HepG2 (cell line): ENCODE data around the gene TSPYL6. TPM values are rescaled to one million over a fixed set of nuclear protein-coding genes. Genes with fewer than 3 reads are reported as not detected.

ENCODE experiments used
- CBX2 ChIP-seq, 2 experiments: fragments of 200-600 bp in 1 of 2; sonication (generic); formaldehyde crosslinking in 1 of 2; IDR thresholded peaks; 2 replicates each; pipeline versions ENCODE4 v1.7.0 to v1.8.1; 2018 to 2022; ENCODE audit warnings: low read depth in 2 of 2, low read length in 1 of 2, mild to moderate bottlenecking in 1 of 2, missing genetic modification reagents in 1 of 2
- CREM ChIP-seq, 2 experiments: sonication (generic) in 1 of 2; formaldehyde crosslinking in 1 of 2; IDR thresholded peaks; 2 replicates each; pipeline versions ENCODE4 v1.4.0 to v1.6.1; 2016 to 2020; ENCODE audit warnings: antibody characterized with exemption in 1 of 2, mild to moderate bottlenecking in 1 of 2, missing genetic modification reagents in 1 of 2
- FOXK2 ChIP-seq: fragments of 450-650 bp; IDR thresholded peaks from 2 replicates; pipeline ENCODE4 v1.6.1; 2016
- MXD4 ChIP-seq: IDR thresholded peaks from 2 replicates; pipeline ENCODE4 v1.6.1; 2016; ENCODE audit warnings: mild to moderate bottlenecking, missing biosample characterization, missing genetic modification reagents
- NBN ChIP-seq: fragments of 450-650 bp; conservative IDR thresholded peaks from 2 replicates; pipeline ENCODE4 v1.6.1; 2017
- RFXANK ChIP-seq: IDR thresholded peaks from 2 replicates; pipeline ENCODE4 v1.6.1; 2016
- RORA ChIP-seq: sonication (generic); formaldehyde crosslinking; IDR thresholded peaks from 2 replicates; pipeline ENCODE4 v1.5.0; 2020; ENCODE audit warnings: mild to moderate bottlenecking, missing genetic modification reagents, moderate library complexity
- RXRB ChIP-seq: IDR thresholded peaks from 2 replicates; pipeline ENCODE4 v1.6.1; 2016; ENCODE audit warnings: borderline replicate concordance, missing genetic modification reagents, missing compliant biosample characterization
- TCF7L2 ChIP-seq: IDR thresholded peaks from 2 replicates; pipeline ENCODE4 v1.6.1; 2011; ENCODE audit warnings: mild to moderate bottlenecking, low read depth, low read length, moderate library complexity
- ZEB1 ChIP-seq: IDR thresholded peaks from 2 replicates; pipeline ENCODE4 v1.6.1; 2012; ENCODE audit warnings: mild to moderate bottlenecking, low read depth, inconsistent platforms; ENCODE audit not compliant: insufficient replicate concordance
- ZNF318 ChIP-seq: sonication (generic); formaldehyde crosslinking; IDR thresholded peaks from 2 replicates; pipeline ENCODE4 v1.4.0; 2020; ENCODE audit warnings: mild to moderate bottlenecking, missing genetic modification reagents
- ZNF652 ChIP-seq: IDR thresholded peaks from 2 replicates; pipeline ENCODE4 v1.6.1; 2016; ENCODE audit warnings: low read depth, borderline replicate concordance
- polyA plus RNA-seq, 8 experiments: library from polyadenylated mRNA; depleted of rRNA in 3 of 8; stranded (reverse) in 7 of 8; unstranded in 1 of 8; fragments of >200 nt; fragmentation: Illumina TruSeq in 4 of 8; extraction: Trizol in 4 of 8; gene quantifications; 2 replicates each; pipeline versions ENCODE4 v1.2.1 to v1.2.3, GENCODE V29; 2011 to 2016; ENCODE audit warnings: low read depth in 4 of 8, missing spikeins in 1 of 8, mixed read lengths in 1 of 8; ENCODE audit not compliant: insufficient read depth in 1 of 8
- total RNA-seq, 5 experiments: library from RNA; depleted of rRNA; stranded (reverse); fragments of >200 nt; fragmentation: Illumina TruSeq; extraction: Trizol; gene quantifications; 2 replicates each; pipeline ENCODE4 v1.2.3, GENCODE V29; 2016; ENCODE audit warnings: low read depth in 1 of 5
- TF ChIP-seq, protein P1 (sequence below): sonication (generic); formaldehyde crosslinking; IDR thresholded peaks from 2 replicates; pipeline ENCODE4 v1.9.0; 2021; ENCODE audit warnings: missing genetic modification reagents, mild to moderate bottlenecking, borderline replicate concordance
- TF ChIP-seq, protein P2 (sequence below): sonication (generic); formaldehyde crosslinking; IDR thresholded peaks from 2 replicates; pipeline ENCODE4 v1.5.1; 2020; ENCODE audit warnings: mild to moderate bottlenecking, missing genetic modification reagents
- TF ChIP-seq, protein P3 (sequence below): sonication (generic); formaldehyde crosslinking; IDR thresholded peaks from 2 replicates; pipeline ENCODE4 v1.4.0; 2020; ENCODE audit warnings: missing genetic modification reagents

TSPYL6 gene
- total and polyA plus RNA-seq, 2 of the 13 experiments (the other 11 are each of a cell fraction or from before 2014, with no cell fraction given) = 0.03 TPM; not detected in 1

- TF ChIP-seq ZNF318 (CRISPR knock-in tag) (no peak), ZEB1 (peak; percentile 63), MXD4 (peak; percentile 43; the same call in 1 of the 2 replicates), NBN (no peak), CREM (IDR thresholded peaks at IDR 0.05) (peak; percentile 98), CREM (CRISPR knock-in tag; IDR thresholded peaks at IDR 0.05) (no peak), FOXK2 (peak; percentile 79; the same call in 1 of the 2 replicates), TCF7L2 (peak; percentile 98), CBX2 (IDR thresholded peaks at IDR 0.05; ENCODE audit: low read depth, low read length) (no peak), CBX2 (CRISPR knock-in tag; IDR thresholded peaks at IDR 0.05; ENCODE audit: low read depth) (no peak), RXRB (CRISPR knock-in tag) (peak; percentile 90), RFXANK (CRISPR knock-in tag) (peak; percentile 28; the same call in 1 of the 2 replicates), RORA (CRISPR knock-in tag) (0 out of 2 replicates have a peak, but pooled peaks have one; percentile 74), ZNF652 (CRISPR knock-in tag) (peak; percentile 35; the same call in 1 of the 2 replicates)
- TF ChIP-seq, protein P1, sequence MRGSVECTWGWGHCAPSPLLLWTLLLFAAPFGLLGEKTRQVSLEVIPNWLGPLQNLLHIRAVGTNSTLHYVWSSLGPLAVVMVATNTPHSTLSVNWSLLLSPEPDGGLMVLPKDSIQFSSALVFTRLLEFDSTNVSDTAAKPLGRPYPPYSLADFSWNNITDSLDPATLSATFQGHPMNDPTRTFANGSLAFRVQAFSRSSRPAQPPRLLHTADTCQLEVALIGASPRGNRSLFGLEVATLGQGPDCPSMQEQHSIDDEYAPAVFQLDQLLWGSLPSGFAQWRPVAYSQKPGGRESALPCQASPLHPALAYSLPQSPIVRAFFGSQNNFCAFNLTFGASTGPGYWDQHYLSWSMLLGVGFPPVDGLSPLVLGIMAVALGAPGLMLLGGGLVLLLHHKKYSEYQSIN = no peak
- TF ChIP-seq, protein P2, sequence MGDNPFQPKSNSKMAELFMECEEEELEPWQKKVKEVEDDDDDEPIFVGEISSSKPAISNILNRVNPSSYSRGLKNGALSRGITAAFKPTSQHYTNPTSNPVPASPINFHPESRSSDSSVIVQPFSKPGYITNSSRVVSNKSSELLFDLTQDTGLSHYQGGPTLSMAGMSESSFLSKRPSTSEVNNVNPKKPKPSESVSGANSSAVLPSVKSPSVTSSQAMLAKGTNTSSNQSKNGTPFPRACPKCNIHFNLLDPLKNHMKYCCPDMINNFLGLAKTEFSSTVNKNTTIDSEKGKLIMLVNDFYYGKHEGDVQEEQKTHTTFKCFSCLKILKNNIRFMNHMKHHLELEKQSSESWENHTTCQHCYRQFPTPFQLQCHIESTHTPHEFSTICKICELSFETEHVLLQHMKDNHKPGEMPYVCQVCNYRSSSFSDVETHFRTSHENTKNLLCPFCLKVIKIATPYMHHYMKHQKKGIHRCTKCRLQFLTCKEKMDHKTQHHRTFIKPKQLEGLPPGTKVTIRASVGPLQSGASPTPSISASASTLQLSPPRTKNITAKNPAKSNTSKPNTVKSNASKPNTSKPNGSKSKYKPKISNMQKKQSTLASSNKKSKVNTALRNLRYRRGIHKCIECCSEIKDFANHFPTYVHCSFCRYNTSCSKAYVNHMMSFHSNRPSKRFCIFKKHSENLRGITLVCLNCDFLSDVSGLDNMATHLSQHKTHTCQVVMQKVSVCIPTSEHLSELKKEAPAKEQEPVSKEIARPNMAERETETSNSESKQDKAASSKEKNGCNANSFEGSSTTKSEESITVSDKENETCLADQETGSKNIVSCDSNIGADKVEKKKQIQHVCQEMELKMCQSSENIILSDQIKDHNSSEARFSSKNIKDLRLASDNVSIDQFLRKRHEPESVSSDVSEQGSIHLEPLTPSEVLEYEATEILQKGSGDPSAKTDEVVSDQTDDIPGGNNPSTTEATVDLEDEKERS = peak; percentile 80
- TF ChIP-seq, protein P3, sequence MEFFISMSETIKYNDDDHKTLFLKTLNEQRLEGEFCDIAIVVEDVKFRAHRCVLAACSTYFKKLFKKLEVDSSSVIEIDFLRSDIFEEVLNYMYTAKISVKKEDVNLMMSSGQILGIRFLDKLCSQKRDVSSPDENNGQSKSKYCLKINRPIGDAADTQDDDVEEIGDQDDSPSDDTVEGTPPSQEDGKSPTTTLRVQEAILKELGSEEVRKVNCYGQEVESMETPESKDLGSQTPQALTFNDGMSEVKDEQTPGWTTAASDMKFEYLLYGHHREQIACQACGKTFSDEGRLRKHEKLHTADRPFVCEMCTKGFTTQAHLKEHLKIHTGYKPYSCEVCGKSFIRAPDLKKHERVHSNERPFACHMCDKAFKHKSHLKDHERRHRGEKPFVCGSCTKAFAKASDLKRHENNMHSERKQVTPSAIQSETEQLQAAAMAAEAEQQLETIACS (CRISPR knock-in tag) = no peak
Observed at GRCh38 chr2:54233832-54234649, 22.0 kb downstream of the TSPYL6 start (continued).
